ENCODE measurements around the gene DNAJC8.

The DNAJC8 gene

GRCh38 chr1:28232558-28233263, at the start of gene DNAJC8:
Gene DNAJC8 (minus strand): TSS chr1:28233029. CDS start chr1:28232998, 31 bp downstream.
- DNase-seq: peak; percentile 96

- no peak for DNase-seq
Measured at GRCh38 chr1:28281608-28282425, 49.0 kb upstream of the DNAJC8 start.

- DNase-seq: no peak
Measured at GRCh38 chr1:28280977-28281381, 48.1 kb upstream of the DNAJC8 start.

GRCh38 chr1:28280501-28280900, 47.7 kb upstream of the DNAJC8 start:
- no peak for DNase-seq

GRCh38 chr1:28279721-28280120, 46.9 kb upstream of the DNAJC8 start:
- DNase-seq: no peak

- DNase-seq: no peak
Measured at GRCh38 chr1:28278763-28279162, 45.9 kb upstream of the DNAJC8 start.

- no peak for DNase-seq
Measured at GRCh38 chr1:28273216-28273860, 40.5 kb upstream of the DNAJC8 start.

- DNase-seq: no peak
Measured at GRCh38 chr1:28272215-28272852, 39.5 kb upstream of the DNAJC8 start.

- DNase-seq: no peak
Measured at GRCh38 chr1:28269529-28269928, 36.7 kb upstream of the DNAJC8 start.

- DNase-seq: no peak
Measured at GRCh38 chr1:28267633-28268032, 34.8 kb upstream of the DNAJC8 start.

GRCh38 chr1:28266920-28267322, 34.1 kb upstream of the DNAJC8 start:
- no peak for DNase-seq

GRCh38 chr1:28265577-28265976, 32.7 kb upstream of the DNAJC8 start:
- DNase-seq: no peak

- DNase-seq: no peak
Measured at GRCh38 chr1:28264897-28265296, 32.1 kb upstream of the DNAJC8 start.

GRCh38 chr1:28260803-28261174, 28.0 kb upstream of the DNAJC8 start:
- no peak for DNase-seq

- DNase-seq: peak; percentile 74
Measured at GRCh38 chr1:28259934-28260802, 27.3 kb upstream of the DNAJC8 start.

- DNase-seq: peak; percentile 99
Measured at GRCh38 chr1:28259252-28259933, 26.6 kb upstream of the DNAJC8 start, which contains the start of gene SESN2. Gene SESN2 (plus strand): TSS chr1:28259518. CDS start chr1:28259848, 330 bp downstream.

GRCh38 chr1:28258628-28259251, 25.9 kb upstream of the DNAJC8 start:
- no peak for DNase-seq

- no peak for DNase-seq
Measured at GRCh38 chr1:28257736-28258135, 24.9 kb upstream of the DNAJC8 start.

GRCh38 chr1:28256197-28256827, 23.5 kb upstream of the DNAJC8 start:
- DNase-seq: no peak

GRCh38 chr1:28249866-28250295, 17.1 kb upstream of the DNAJC8 start:
- DNase-seq: no peak
